Upper lobe of right lung (tissue), 1 donor: ENCODE measurements around the gene DNAH14. TPM values are rescaled to one million over a fixed set of nuclear protein-coding genes. Genes with fewer than 3 reads are reported as not detected.
"Not testable (repeated sequence)": the region's sequence is repeated elsewhere in the genome, so short reads cannot be mapped to it uniquely, and the experiment has no call there.

Source experiments
- ATAC-seq: fragments of 200-7000 bp; cut with Tn5 transposase; one replicate; pipeline ENCODE4 v1.9.1; 2020; ENCODE audit warnings: mild to moderate bottlenecking, moderate library complexity
- DNase-seq: peaks from one replicate; pipeline ENCODE4 v3.0.0-alpha.2; 2020
- H3K27ac ChIP-seq: fragments of 200-600 bp; one replicate; pipeline ENCODE4 v1.8.0; 2022
- H3K27me3 ChIP-seq: fragments of 200-600 bp; one replicate; pipeline ENCODE4 v1.8.0; 2022; ENCODE audit warnings: mild to moderate bottlenecking
- H3K36me3 ChIP-seq: fragments of 200-600 bp; one replicate; pipeline ENCODE4 v1.8.0; 2022
- H3K4me1 ChIP-seq: fragments of 200-600 bp; one replicate; pipeline ENCODE4 v1.8.0; 2022
- H3K4me3 ChIP-seq: fragments of 200-600 bp; one replicate; pipeline ENCODE4 v1.8.0; 2022; ENCODE audit warnings: mild to moderate bottlenecking
- H3K9me3 ChIP-seq: fragments of 200-600 bp; one replicate; pipeline ENCODE4 v1.8.0; 2022
- intact Hi-C: fragments of 100-400 bp; cut with DNase I; formaldehyde crosslinking; loops from one replicate; pipeline ENCODE4 v1.11.0; 2022
- total RNA-seq: library from RNA; stranded (reverse); fragmentation: NEBNext Ultra II Directional; extraction: Animal tissue kit (Norgen Biotek cat#: 25700); gene quantifications from one replicate; pipeline ENCODE4 v1.2.1, GENCODE V29; 2021
- TF ChIP-seq, protein P1 (sequence below): fragments of 200-600 bp; IDR thresholded peaks from one replicate; pipeline ENCODE4 v1.8.0; 2022; ENCODE audit warnings: antibody characterized with exemption
- donor health status: DM: no; HTN: yes; CAD: no; lungs with severe emphysema.

The DNAH14 gene
- total RNA-seq, 1 donor from 2014 or later, result 14.9 TPM

DNA sequence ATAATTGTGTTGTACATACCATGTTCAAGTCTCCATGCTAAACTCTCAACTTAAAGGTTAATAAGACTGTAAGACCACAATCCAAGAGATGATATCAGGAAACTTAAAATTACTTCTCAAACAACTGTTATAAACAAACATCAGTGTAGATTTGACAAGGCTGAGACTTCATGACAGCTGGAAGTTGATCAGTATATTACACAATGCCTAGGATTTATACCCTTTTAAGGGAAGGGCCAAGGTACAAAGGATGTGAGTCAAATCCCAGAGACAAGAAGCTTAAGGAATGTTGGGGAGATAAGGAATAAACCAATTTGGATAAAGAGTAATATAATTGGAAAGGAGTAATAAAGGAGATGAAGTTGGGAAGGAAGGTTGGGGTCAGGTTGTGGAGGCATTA is 399.6 kb downstream of the DNAH14 start:
- H3K4me3 ChIP-seq, result no peak overlapping the region
- H3K4me1 ChIP-seq, result no peaks in the 10 kb centered on the region
- TF ChIP-seq, protein P1, sequence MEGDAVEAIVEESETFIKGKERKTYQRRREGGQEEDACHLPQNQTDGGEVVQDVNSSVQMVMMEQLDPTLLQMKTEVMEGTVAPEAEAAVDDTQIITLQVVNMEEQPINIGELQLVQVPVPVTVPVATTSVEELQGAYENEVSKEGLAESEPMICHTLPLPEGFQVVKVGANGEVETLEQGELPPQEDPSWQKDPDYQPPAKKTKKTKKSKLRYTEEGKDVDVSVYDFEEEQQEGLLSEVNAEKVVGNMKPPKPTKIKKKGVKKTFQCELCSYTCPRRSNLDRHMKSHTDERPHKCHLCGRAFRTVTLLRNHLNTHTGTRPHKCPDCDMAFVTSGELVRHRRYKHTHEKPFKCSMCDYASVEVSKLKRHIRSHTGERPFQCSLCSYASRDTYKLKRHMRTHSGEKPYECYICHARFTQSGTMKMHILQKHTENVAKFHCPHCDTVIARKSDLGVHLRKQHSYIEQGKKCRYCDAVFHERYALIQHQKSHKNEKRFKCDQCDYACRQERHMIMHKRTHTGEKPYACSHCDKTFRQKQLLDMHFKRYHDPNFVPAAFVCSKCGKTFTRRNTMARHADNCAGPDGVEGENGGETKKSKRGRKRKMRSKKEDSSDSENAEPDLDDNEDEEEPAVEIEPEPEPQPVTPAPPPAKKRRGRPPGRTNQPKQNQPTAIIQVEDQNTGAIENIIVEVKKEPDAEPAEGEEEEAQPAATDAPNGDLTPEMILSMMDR, result no peak
- H3K27ac ChIP-seq, result no peak overlapping the region
- H3K36me3 ChIP-seq, result no peaks in the 10 kb centered on the region
- ATAC-seq, result no peak
- intact Hi-C loops, result no loop called here
- no peaks in the 10 kb centered on the region for H3K27me3 ChIP-seq
- H3K9me3 ChIP-seq, result no peaks in the 10 kb centered on the region
- no peak for DNase-seq

DNA sequence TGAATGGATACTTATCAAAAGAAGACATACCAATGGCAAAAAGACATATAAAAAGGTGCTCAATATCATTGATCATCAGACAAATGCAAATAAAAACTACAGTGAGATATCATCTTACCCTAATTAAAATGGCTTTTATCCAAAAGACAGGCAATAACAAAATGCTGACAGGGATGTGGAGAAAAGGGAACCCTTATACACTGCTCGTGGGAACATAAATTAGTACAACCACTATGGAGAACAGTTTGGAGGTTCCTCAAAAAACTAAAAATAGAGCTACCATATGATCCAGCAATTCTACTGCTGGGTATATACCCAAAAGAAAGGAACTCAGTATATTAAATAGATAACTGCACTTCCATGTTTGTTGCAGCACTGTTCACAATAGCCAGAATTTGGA is 400.5 kb downstream of the DNAH14 start:
- H3K27me3 ChIP-seq, H3K9me3 ChIP-seq, H3K4me3 ChIP-seq, H3K27ac ChIP-seq, DNase-seq, ATAC-seq, intact Hi-C loops, H3K4me1 ChIP-seq, H3K36me3 ChIP-seq: not testable (repeated sequence)

DNA sequence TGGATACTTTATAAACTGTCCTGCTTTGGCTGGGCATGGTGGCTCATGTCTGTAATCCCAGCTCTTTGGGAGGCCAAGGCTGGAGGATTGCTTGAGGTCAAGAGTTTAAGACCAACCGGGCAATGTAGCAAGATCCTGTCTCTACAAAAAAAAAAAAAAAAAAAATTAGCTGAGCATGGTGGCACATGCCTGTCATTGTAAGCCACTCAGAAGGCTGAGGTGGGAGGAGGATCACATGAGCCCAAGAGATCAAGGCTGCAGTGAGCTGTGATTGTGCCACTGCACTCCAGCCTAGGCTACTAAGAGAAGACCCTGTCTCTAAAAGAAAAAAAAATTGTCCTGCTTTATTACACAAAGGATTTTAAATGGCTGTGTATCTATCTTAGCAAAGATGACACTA is 403.2 kb downstream of the DNAH14 start:
- ATAC-seq, result no peak
- Histone ChIP-seq H3K4me3 (no peak overlapping the region), H3K36me3 (no peaks in the 10 kb centered on the region), H3K27me3 (no peaks in the 10 kb centered on the region), H3K9me3 (no peaks in the 10 kb centered on the region), H3K27ac (no peak overlapping the region), H3K4me1 (no peaks in the 10 kb centered on the region)
- TF ChIP-seq, protein P1, result no peak
- DNase-seq, result no peak
- intact Hi-C loops, result no loop called here

DNA sequence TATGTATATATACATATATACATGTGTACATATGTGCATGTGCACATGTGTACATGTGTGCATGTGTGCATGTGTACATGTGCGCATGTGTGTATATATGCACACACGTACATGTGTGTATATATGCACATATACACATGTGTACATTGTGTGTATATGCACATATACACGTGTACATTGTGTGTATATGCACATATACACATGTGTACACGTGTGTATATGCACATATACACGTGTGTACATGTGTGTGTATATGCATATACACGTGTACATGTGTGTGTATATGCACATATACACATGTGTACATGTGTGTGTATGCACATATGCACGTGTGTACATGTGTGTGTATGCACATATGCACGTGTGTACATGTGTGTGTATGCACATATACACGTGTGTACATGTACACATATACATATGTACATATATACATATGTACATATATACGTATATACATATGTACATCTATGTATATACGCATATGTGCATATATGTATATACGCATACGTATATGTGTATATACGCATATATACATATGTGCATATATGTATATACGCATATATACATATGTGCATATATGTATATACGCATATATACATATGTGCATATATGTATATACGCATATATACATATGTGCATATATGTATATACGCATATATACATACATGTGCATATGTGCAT is 405.8 kb downstream of the DNAH14 start:
- H3K27me3 ChIP-seq, H3K4me1 ChIP-seq, H3K9me3 ChIP-seq, intact Hi-C loops, ATAC-seq, H3K4me3 ChIP-seq, DNase-seq, H3K36me3 ChIP-seq, H3K27ac ChIP-seq: not testable (repeated sequence)

DNA sequence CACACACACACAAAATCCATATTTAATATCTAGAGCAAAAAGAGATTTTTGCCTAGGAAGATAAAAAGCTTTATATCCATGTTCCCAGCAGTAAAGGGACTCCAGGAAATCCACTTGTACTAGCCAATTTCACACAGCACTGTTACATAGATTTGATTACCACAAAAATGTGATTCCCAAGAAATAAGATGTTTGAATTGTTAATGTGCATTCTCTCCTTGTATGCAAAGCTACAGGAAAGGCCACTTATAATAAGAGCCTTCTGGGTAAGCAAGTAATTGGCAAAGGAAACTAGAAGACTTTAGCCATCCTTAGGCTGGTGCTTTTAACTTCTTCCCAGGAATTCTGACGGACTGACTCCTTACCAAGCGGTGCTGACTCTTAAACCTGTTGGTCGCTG is 409.1 kb downstream of the DNAH14 start:
- TF ChIP-seq, protein P1, result no peak
- Histone ChIP-seq H3K4me3 (no peak overlapping the region), H3K9me3 (no peaks in the 10 kb centered on the region), H3K4me1 (no peaks in the 10 kb centered on the region), H3K36me3 (no peaks in the 10 kb centered on the region), H3K27me3 (no peaks in the 10 kb centered on the region), H3K27ac (no peak overlapping the region)
- no peak for DNase-seq
- intact Hi-C loops, result no loop called here
- ATAC-seq, result no peak

DNA sequence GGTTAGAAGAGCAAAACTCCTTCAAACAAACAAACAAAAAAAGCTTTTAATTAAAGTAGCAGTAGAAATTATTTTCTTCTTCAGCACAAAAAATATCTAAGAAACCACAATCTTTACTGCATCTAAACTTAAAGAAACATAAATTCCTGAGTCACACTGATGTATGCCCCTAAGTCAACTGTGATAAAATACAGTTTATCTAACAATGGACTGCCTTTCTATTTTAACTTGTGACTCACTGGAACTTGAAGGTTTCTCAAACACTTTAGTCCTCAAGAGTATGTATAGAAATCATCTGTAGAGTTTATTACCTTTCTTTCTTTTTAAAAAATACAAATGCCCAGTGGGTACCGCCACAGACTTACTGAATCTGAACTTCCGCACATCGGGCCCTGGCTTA is 412.2 kb downstream of the DNAH14 start:
- Histone ChIP-seq H3K27me3 (no peaks in the 10 kb centered on the region), H3K36me3 (no peaks in the 10 kb centered on the region), H3K4me3 (no peak overlapping the region), H3K9me3 (no peaks in the 10 kb centered on the region), H3K27ac (no peak overlapping the region), H3K4me1 (no peaks in the 10 kb centered on the region)
- ATAC-seq (no peak), DNase-seq (no peak)
- TF ChIP-seq, protein P1, result no peak
- intact Hi-C loops, result no loop called here

DNA sequence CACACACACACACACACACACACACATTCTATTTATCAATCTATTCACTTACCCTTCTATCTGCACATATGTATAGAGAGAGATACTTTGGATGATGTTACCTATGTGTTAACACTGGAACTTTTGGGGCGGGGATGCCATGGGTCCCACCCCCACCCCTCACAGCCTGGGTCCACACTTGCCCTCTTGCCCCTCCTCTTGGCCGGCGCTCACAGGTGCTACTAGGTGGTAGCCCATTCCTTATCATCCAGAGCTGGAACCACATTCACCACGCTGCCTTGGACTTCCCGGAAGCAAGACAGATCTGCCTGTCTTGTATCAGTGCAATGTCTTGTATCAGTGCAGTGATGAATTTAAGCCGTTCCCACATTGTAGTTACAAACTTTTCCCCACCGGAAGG is 413.2 kb downstream of the DNAH14 start:
- H3K4me3 ChIP-seq, result no peak overlapping the region
- H3K27me3 ChIP-seq, result no peaks in the 10 kb centered on the region
- H3K36me3 ChIP-seq, result no peaks in the 10 kb centered on the region
- ATAC-seq (no peak), DNase-seq (no peak)
- no peaks in the 10 kb centered on the region for H3K9me3 ChIP-seq
- no peaks in the 10 kb centered on the region for H3K4me1 ChIP-seq
- no peak overlapping the region for H3K27ac ChIP-seq
- TF ChIP-seq, protein P1, result no peak
- intact Hi-C loops, result no loop called here
